GM12878 (cell line): ENCODE data around the gene EFNA2. TPM values are rescaled to one million over a fixed set of nuclear protein-coding genes. Genes with fewer than 3 reads are reported as not detected.

ENCODE experiments used
- ATF7 ChIP-seq: fragments of 450-650 bp; IDR thresholded peaks from 2 replicates; pipeline ENCODE4 v1.6.1; 2016; ENCODE audit warnings: low read depth, mild to moderate bottlenecking
- BACH1 ChIP-seq: fragments of 450-650 bp; IDR thresholded peaks from 2 replicates; pipeline ENCODE4 v1.6.1; 2017; ENCODE audit warnings: mild to moderate bottlenecking, borderline replicate concordance
- BHLHE40 ChIP-seq, 2 experiments: fragments of 450-650 bp in 1 of 2; IDR thresholded peaks; 2 replicates each; pipeline ENCODE4 v1.6.1; 2011 to 2017; ENCODE audit warnings: low read depth in 2 of 2, borderline replicate concordance in 1 of 2, improper control_type of control experiment in 1 of 2, low read length in 1 of 2, mild to moderate bottlenecking in 1 of 2
- CHD2 ChIP-seq: IDR thresholded peaks from 2 replicates; pipeline ENCODE4 v1.6.1; 2011; ENCODE audit warnings: low read depth, low read length, improper control_type of control experiment, borderline replicate concordance
- CREM ChIP-seq: IDR thresholded peaks from 2 replicates; pipeline ENCODE4 v1.6.1; 2014; ENCODE audit warnings: antibody characterized with exemption, low read depth
- ELK1 ChIP-seq: IDR thresholded peaks from 2 replicates; pipeline ENCODE4 v1.6.1; 2012; ENCODE audit warnings: low read depth, low read length, improper control_type of control experiment
- GATAD2B ChIP-seq: fragments of 450-650 bp; conservative IDR thresholded peaks from 2 replicates; pipeline ENCODE4 v1.6.1; 2017; ENCODE audit warnings: low read depth, mild to moderate bottlenecking, moderate library complexity
- IKZF1 ChIP-seq: fragments of 450-650 bp; conservative IDR thresholded peaks from 2 replicates; pipeline ENCODE4 v1.6.1; 2017; ENCODE audit warnings: antibody characterized with exemption, mild to moderate bottlenecking
- IKZF2 ChIP-seq, 2 experiments: fragments of 450-650 bp; IDR thresholded peaks; 2 replicates each; pipeline ENCODE4 v1.6.1; 2017; ENCODE audit warnings: mild to moderate bottlenecking in 2 of 2, moderate library complexity in 2 of 2
- IRF4 ChIP-seq: IDR thresholded peaks from 2 replicates; pipeline ENCODE4 v1.6.1; 2011; ENCODE audit warnings: low read depth, low read length
- MAX ChIP-seq: IDR thresholded peaks from 2 replicates; pipeline ENCODE4 v1.6.1; 2012; ENCODE audit warnings: low read depth, low read length, improper control_type of control experiment
- MEF2A ChIP-seq: IDR thresholded peaks from 2 replicates; pipeline ENCODE4 v1.6.1; 2011; ENCODE audit warnings: low read depth, mild to moderate bottlenecking, low read length, moderate library complexity; ENCODE audit not compliant: insufficient read depth
- MLLT1 ChIP-seq: fragments of 450-650 bp; IDR thresholded peaks from 2 replicates; pipeline ENCODE4 v1.6.1; 2016; ENCODE audit warnings: mild to moderate bottlenecking
- MXI1 ChIP-seq: fragments of 150-350 bp; IDR thresholded peaks from 2 replicates; pipeline ENCODE4 v1.6.1; 2011; ENCODE audit warnings: low read depth, mild to moderate bottlenecking, inconsistent platforms, low read length, improper control_type of control experiment
- NR2F1 ChIP-seq: fragments of 450-650 bp; conservative IDR thresholded peaks from 2 replicates; pipeline ENCODE4 v1.6.1; 2017; ENCODE audit warnings: mild to moderate bottlenecking
- NRF1 ChIP-seq: conservative IDR thresholded peaks from 2 replicates; pipeline ENCODE4 v1.6.1; 2011; ENCODE audit warnings: mild to moderate bottlenecking, low read depth, low read length, improper control_type of control experiment
- POLR2AphosphoS5 ChIP-seq: IDR thresholded peaks from 2 replicates; pipeline ENCODE4 v1.6.1; 2011; ENCODE audit warnings: mild to moderate bottlenecking, low read length, inconsistent platforms
- SIX5 ChIP-seq: IDR thresholded peaks from 2 replicates; pipeline ENCODE4 v1.6.1; 2011; ENCODE audit warnings: mild to moderate bottlenecking, low read depth, low read length, moderate library complexity; ENCODE audit not compliant: severe bottlenecking
- TCF3 ChIP-seq: IDR thresholded peaks from 2 replicates; pipeline ENCODE4 v1.6.1; 2012; ENCODE audit warnings: low read depth, mild to moderate bottlenecking, low read length, borderline replicate concordance; ENCODE audit not compliant: insufficient read depth
- ZNF217 ChIP-seq: fragments of 450-650 bp; IDR thresholded peaks from 2 replicates; pipeline ENCODE4 v1.6.1; 2017; ENCODE audit warnings: antibody characterized with exemption, mild to moderate bottlenecking
- ZNF24 ChIP-seq: fragments of 450-650 bp; IDR thresholded peaks from 2 replicates; pipeline ENCODE4 v1.6.1; 2017; ENCODE audit warnings: antibody characterized with exemption, mild to moderate bottlenecking
- polyA plus RNA-seq, 11 experiments: library from polyadenylated mRNA; depleted of rRNA in 4 of 11; unstranded in 6 of 11; stranded (reverse) in 5 of 11; fragments of >200 nt; fragmentation: Nextera tagmentation in 4 of 11; fragmentation: Illumina TruSeq in 1 of 11; extraction: Ambion mirVana in 4 of 11; extraction: Trizol in 1 of 11; gene quantifications; 1 replicate in 1 of 11; 2 replicates in 10 of 11; pipeline versions ENCODE4 v1.2.1 to v1.2.3, GENCODE V29; 2011 to 2016; ENCODE audit warnings: inconsistent platforms in 2 of 11, missing spikeins in 2 of 11, low read depth in 1 of 11
- total RNA-seq, 4 experiments: library from RNA; depleted of rRNA in 3 of 4; stranded (reverse); fragments of >200 nt in 3 of 4; fragmentation: Illumina TruSeq in 1 of 4; extraction: Trizol in 1 of 4; gene quantifications; 2 replicates each; pipeline versions ENCODE4 v1.2.1 to v1.2.3, GENCODE V29; 2013 to 2021
- TF ChIP-seq, protein P1 (sequence below): fragments of 450-650 bp; IDR thresholded peaks from 2 replicates; pipeline ENCODE4 v1.6.1; 2017; ENCODE audit warnings: antibody characterized with exemption, mild to moderate bottlenecking, moderate library complexity
- TF ChIP-seq, protein P2 (sequence below): fragments of 450-650 bp; conservative IDR thresholded peaks from 2 replicates; pipeline ENCODE4 v1.6.1; 2017; ENCODE audit warnings: mild to moderate bottlenecking, moderate library complexity

The EFNA2 gene
- total and polyA plus RNA-seq, 10 of the 15 experiments (the other 5 are each of a cell fraction or from before 2014, with no cell fraction given), result not detected

- TF ChIP-seq MEF2A (0 out of 2 replicates have a peak, but pooled peaks have one; percentile 11), ELK1 (peak; percentile 94), MAX (peak; percentile 78), CREM (peak; percentile 98), ATF7 (no peak), IKZF2 (IDR thresholded peaks at IDR 0.05) (no peak), NR2F1 (peak; percentile 80), IKZF1 (peak; percentile 100), TCF3 (0 out of 2 replicates have a peak, but pooled peaks have one; percentile 7), SIX5 (peak; percentile 97), MLLT1 (no peak), NRF1 (peak; percentile 51), BHLHE40 (IDR thresholded peaks at IDR 0.05; ENCODE audit: borderline replicate concordance in 1 of 2, low read depth in 2 of 2, low read length in 1 of 2) (peak; percentile 35 to 82; a peak in 1 of 4 replicates), IRF4 (no peak), GATAD2B (peak; percentile 95), BACH1 (peak; percentile 82), MXI1 (peak; percentile 81), POLR2AphosphoS5 (no peak), ZNF24 (peak; percentile 47; the same call in 1 of the 2 replicates), CHD2 (peak; percentile 87), ZNF217 (peak; percentile 29; the same call in 1 of the 2 replicates)
- TF ChIP-seq, protein P1, sequence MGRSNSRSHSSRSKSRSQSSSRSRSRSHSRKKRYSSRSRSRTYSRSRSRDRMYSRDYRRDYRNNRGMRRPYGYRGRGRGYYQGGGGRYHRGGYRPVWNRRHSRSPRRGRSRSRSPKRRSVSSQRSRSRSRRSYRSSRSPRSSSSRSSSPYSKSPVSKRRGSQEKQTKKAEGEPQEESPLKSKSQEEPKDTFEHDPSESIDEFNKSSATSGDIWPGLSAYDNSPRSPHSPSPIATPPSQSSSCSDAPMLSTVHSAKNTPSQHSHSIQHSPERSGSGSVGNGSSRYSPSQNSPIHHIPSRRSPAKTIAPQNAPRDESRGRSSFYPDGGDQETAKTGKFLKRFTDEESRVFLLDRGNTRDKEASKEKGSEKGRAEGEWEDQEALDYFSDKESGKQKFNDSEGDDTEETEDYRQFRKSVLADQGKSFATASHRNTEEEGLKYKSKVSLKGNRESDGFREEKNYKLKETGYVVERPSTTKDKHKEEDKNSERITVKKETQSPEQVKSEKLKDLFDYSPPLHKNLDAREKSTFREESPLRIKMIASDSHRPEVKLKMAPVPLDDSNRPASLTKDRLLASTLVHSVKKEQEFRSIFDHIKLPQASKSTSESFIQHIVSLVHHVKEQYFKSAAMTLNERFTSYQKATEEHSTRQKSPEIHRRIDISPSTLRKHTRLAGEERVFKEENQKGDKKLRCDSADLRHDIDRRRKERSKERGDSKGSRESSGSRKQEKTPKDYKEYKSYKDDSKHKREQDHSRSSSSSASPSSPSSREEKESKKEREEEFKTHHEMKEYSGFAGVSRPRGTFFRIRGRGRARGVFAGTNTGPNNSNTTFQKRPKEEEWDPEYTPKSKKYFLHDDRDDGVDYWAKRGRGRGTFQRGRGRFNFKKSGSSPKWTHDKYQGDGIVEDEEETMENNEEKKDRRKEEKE, result 0 out of 2 replicates have a peak, but pooled peaks have one; percentile 23
- TF ChIP-seq, protein P2, sequence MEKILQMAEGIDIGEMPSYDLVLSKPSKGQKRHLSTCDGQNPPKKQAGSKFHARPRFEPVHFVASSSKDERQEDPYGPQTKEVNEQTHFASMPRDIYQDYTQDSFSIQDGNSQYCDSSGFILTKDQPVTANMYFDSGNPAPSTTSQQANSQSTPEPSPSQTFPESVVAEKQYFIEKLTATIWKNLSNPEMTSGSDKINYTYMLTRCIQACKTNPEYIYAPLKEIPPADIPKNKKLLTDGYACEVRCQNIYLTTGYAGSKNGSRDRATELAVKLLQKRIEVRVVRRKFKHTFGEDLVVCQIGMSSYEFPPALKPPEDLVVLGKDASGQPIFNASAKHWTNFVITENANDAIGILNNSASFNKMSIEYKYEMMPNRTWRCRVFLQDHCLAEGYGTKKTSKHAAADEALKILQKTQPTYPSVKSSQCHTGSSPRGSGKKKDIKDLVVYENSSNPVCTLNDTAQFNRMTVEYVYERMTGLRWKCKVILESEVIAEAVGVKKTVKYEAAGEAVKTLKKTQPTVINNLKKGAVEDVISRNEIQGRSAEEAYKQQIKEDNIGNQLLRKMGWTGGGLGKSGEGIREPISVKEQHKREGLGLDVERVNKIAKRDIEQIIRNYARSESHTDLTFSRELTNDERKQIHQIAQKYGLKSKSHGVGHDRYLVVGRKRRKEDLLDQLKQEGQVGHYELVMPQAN, result peak; percentile 93
Observed at GRCh38 chr19:1241417-1242095, 44.1 kb upstream of the EFNA2 start, which contains the start of gene ATP5F1D (continued).
